Thymus (tissue), 11 donors: Measurements from ENCODE around the gene CACUL1. TPM values are rescaled to one million over a fixed set of nuclear protein-coding genes. Genes with fewer than 3 reads are reported as not detected.
"Not testable (repeated sequence)": the region's sequence is repeated elsewhere in the genome, so short reads cannot be mapped to it uniquely, and the experiment has no call there.

Experiments
- DNase-seq, 9 donors: peaks; one replicate each; pipeline ENCODE4 v3.0.0-alpha.2; 2013; ENCODE audit warnings: low spot score in 9 of 9, low read depth in 6 of 9, missing footprints in 1 of 9
- H3K27ac ChIP-seq, 2 donors: one replicate each; pipeline ENCODE4 v1.5.1; 2013; ENCODE audit warnings: control low read depth in 1 of 2, low read depth in 1 of 2, low read length in 1 of 2, mild to moderate bottlenecking in 1 of 2, moderate library complexity in 1 of 2
- H3K27me3 ChIP-seq, 2 donors: one replicate each; pipeline ENCODE4 v1.5.1; 2013; ENCODE audit warnings: low read length in 1 of 2; ENCODE audit not compliant: control insufficient read depth in 2 of 2, insufficient read depth in 1 of 2
- H3K36me3 ChIP-seq, 2 donors: one replicate each; pipeline ENCODE4 v1.5.1; 2013; ENCODE audit warnings: low read length in 1 of 2, mild to moderate bottlenecking in 1 of 2, moderate library complexity in 1 of 2; ENCODE audit not compliant: control insufficient read depth in 2 of 2, insufficient read depth in 2 of 2
- H3K4me1 ChIP-seq, 2 donors: one replicate each; pipeline ENCODE4 v1.5.1; 2013; ENCODE audit warnings: low read length in 2 of 2; ENCODE audit not compliant: control insufficient read depth in 2 of 2, insufficient read depth in 2 of 2
- H3K4me3 ChIP-seq, 2 donors: one replicate each; pipeline ENCODE4 v1.5.1; 2013; ENCODE audit warnings: low read length in 2 of 2, control low read depth in 1 of 2, mild to moderate bottlenecking in 1 of 2
- H3K9me3 ChIP-seq, 2 donors: one replicate each; pipeline ENCODE4 v1.5.1; 2013; ENCODE audit warnings: low read length in 1 of 2, mild to moderate bottlenecking in 1 of 2; ENCODE audit not compliant: control insufficient read depth in 2 of 2, insufficient read depth in 1 of 2
- WGBS: extraction: QIAGEN DNeasy Blood & Tissue Kit; methylation state at CpG from one replicate; pipeline ENCODE4 v1.1.7; 2013; 5-methylcytosine and 5-hydroxymethylcytosine counted together
- polyA plus RNA-seq: library from polyadenylated mRNA; stranded (reverse); fragments of 200-250 nt; gene quantifications from one replicate; pipeline ENCODE4 v1.2.3, GENCODE V29; 2013
- total RNA-seq: library from RNA; stranded (reverse); fragments of 120-200 nt; gene quantifications from one replicate; pipeline ENCODE4 v1.2.4, GENCODE V29; 2013
- donor health status: healthy.

CACUL1 gene
- total and polyA plus RNA-seq, 2 donors = 9.9 to 15.4 TPM

DNA sequence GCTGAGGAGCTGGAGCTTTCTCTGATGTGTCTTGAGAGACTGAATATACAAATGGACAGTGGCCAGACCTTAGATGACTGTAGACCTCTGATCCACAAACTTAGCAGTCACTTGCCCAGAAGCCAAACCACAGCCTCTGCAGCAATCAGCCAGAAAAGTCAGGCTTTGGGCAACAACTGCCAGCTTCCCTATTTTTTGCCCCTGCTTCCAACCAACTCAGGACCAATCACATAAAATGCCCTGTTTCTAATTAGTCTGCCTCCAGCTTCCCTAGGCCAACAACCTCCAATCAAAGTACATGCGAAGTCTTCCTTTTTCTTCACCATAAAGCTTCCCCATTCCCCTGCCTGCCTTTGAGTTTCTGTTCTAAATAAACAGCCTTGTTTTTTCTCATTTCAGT, 37.8 kb upstream of the CACUL1 start:
- DNase-seq = no peak
- H3K27ac ChIP-seq = no peak overlapping the region
- H3K36me3 ChIP-seq = no peaks in the 10 kb centered on the region
- H3K27me3 ChIP-seq = no peaks in the 10 kb centered on the region
- H3K4me3 ChIP-seq = no peak overlapping the region
- H3K9me3 ChIP-seq = no peaks in the 10 kb centered on the region
- WGBS = 61% methylated on average over 1 of the region's 1 CpG
- H3K4me1 ChIP-seq = peaks cover under 1 to 4% of the 10 kb centered on the region in 2 donors

GRCh38 chr10:118790058-118790457, 35.3 kb upstream of the CACUL1 start:
- H3K36me3 ChIP-seq = no peaks in the 10 kb centered on the region
- H3K9me3 ChIP-seq = no peaks in the 10 kb centered on the region
- no peaks in the 10 kb centered on the region for H3K27me3 ChIP-seq
- peaks cover 22 to 28% of the 10 kb centered on the region in 2 donors for H3K4me1 ChIP-seq
- H3K27ac ChIP-seq = no peak overlapping the region
- no peak overlapping the region for H3K4me3 ChIP-seq
- WGBS = 97% methylated on average over 7 of the region's 7 CpGs
- no peak for DNase-seq

DNA sequence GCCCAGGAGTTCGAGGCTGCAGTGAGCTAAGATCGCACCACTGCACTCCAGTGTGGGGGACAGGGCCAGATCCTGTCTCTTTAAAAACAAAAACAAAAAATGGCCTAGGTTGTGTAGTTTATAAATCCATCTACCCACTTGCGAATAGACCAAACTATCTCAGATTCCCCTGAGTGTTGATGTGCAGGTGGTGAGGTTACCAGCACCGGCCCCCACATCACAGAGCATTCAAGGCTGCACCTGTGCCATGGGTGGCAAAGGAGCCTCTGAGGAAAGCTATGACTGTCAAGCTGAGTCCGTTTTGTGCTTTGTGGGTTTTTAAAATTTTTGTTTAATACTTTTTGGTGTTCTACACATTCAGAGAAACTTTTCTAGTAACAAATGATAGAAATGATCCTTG, 30.8 kb upstream of the CACUL1 start:
- Histone ChIP-seq H3K36me3 (no peaks in the 10 kb centered on the region), H3K27me3 (no peaks in the 10 kb centered on the region), H3K9me3 (no peaks in the 10 kb centered on the region), H3K27ac (peak overlapping the region; percentile 42 to 82), H3K4me1 (peaks cover 22 to 35% of the 10 kb centered on the region in 2 donors), H3K4me3 (no peak overlapping the region)
- 18% methylated on average over 5 of the region's 5 CpGs for WGBS
- peak; percentile 50 to 91 (median 74) for DNase-seq

DNA sequence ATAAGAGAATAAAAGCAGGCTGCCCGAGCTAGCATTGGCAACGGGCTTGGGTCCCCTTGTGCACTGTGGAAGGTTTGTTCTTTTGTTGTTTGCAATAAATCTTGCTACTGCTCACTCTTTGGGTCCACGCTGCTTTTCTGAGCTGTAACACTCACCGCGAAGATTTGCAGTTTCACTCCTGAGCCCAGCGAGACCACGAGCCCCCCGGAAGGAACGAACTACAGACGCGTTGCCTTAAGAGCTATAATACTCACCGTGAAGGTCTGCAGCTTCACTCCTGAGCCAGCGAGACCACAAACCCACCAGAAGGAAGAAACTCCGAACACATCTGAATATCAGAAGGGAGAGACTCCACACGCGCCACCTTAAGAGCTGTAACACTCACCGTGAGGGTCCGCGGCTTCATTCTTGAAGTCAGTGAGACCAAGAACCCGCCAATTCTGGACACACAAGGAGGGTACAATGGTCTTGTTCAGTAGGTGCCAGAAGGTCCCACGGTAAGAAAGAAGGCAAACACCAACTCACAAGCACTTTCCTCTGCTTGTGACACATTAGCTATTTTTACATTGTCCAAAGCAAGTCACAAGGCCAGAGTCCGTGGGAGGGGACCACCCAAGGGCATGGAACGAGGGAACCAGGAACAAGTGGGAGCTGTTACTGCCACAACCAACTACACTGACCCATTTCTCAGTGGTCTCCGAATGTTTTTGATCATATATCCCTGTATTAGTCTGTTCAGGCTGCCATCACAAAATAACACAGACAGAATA, 29.2 kb upstream of the CACUL1 start:
- no peak overlapping the region for H3K4me3 ChIP-seq
- no peaks in the 10 kb centered on the region for H3K27me3 ChIP-seq
- 71% methylated on average over 24 of the region's 24 CpGs for WGBS
- peaks cover 0 to 5% of the 10 kb centered on the region in 2 donors for H3K9me3 ChIP-seq
- no peak overlapping the region for H3K27ac ChIP-seq
- no peaks in the 10 kb centered on the region for H3K36me3 ChIP-seq
- H3K4me1 ChIP-seq = peaks cover 22 to 35% of the 10 kb centered on the region in 2 donors
- peak in 1 of 9 donors; percentile 24 for DNase-seq

DNA sequence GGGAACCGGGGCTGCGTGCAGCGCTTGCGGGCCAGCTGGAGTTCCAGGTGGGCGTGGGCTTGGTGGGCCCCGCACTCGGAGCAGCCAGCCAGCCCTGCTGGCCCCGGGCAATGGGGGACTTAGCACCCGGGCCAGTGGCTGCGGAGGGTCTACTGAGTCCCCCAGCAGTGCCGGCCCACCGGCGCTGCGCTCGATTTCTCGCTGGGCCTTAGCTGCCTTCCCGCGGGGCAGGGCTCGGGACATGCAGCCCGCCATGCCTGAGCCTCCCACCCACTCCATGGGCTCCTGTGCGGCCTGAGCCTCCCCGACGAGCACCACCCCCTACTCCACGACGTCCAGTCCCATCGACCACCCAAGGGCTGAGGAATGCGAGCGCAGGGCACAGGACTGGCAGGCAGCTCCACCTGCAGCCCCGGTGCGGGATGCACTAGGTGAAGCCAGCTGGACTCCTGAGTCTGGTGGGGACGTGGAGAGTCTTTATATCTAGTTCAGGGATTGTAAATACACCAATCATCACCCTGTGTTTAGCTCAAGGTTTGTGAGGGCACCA, 28.2 kb upstream of the CACUL1 start:
- not testable (repeated sequence) for DNase-seq, H3K4me3 ChIP-seq, H3K27me3 ChIP-seq, H3K36me3 ChIP-seq, H3K27ac ChIP-seq
- 98% methylated on average over 31 of the region's 31 CpGs for WGBS
- peaks cover 0 to 10% of the 10 kb centered on the region in 2 donors for H3K9me3 ChIP-seq
- peaks cover 22 to 35% of the 10 kb centered on the region in 2 donors for H3K4me1 ChIP-seq

- Histone ChIP-seq H3K36me3 (no peaks in the 10 kb centered on the region), H3K9me3 (peaks cover 0 to 10% of the 10 kb centered on the region in 2 donors), H3K27me3 (no peaks in the 10 kb centered on the region), H3K4me1 (peaks cover 14 to 21% of the 10 kb centered on the region in 2 donors), H3K27ac (no peak overlapping the region), H3K4me3 (no peak overlapping the region)
- WGBS = 97% methylated on average over 4 of the region's 4 CpGs
- no peak for DNase-seq
These were observed 26.8 kb upstream of the CACUL1 start for GRCh38 chr10:118781541-118781940.

- Histone ChIP-seq H3K27ac (no peak overlapping the region), H3K4me3 (no peak overlapping the region), H3K9me3 (peaks cover 0 to 10% of the 10 kb centered on the region in 2 donors), H3K27me3 (no peaks in the 10 kb centered on the region), H3K4me1 (no peaks in the 10 kb centered on the region), H3K36me3 (no peaks in the 10 kb centered on the region)
- no peak for DNase-seq
- WGBS = 94% methylated on average over 7 of the region's 7 CpGs
These were observed 24.0 kb upstream of the CACUL1 start for GRCh38 chr10:118778727-118779126.

GRCh38 chr10:118776960-118777359, 22.2 kb upstream of the CACUL1 start:
- Histone ChIP-seq H3K4me1 (no peaks in the 10 kb centered on the region), H3K36me3 (no peaks in the 10 kb centered on the region), H3K9me3 (peaks cover 0 to 10% of the 10 kb centered on the region in 2 donors), H3K27me3 (no peaks in the 10 kb centered on the region), H3K4me3 (no peak overlapping the region), H3K27ac (no peak overlapping the region)
- 87% methylated on average over 5 of the region's 5 CpGs for WGBS
- DNase-seq = no peak

- peaks cover 0 to 10% of the 10 kb centered on the region in 2 donors for H3K9me3 ChIP-seq
- H3K4me3 ChIP-seq = no peak overlapping the region
- no peaks in the 10 kb centered on the region for H3K27me3 ChIP-seq
- H3K36me3 ChIP-seq = no peaks in the 10 kb centered on the region
- 98% methylated on average over 3 of the region's 3 CpGs for WGBS
- no peak for DNase-seq
- no peaks in the 10 kb centered on the region for H3K4me1 ChIP-seq
- H3K27ac ChIP-seq = no peak overlapping the region
These were observed 21.3 kb upstream of the CACUL1 start for GRCh38 chr10:118776033-118776432.
